ENCODE results near the gene MCF2L2.

DNA sequence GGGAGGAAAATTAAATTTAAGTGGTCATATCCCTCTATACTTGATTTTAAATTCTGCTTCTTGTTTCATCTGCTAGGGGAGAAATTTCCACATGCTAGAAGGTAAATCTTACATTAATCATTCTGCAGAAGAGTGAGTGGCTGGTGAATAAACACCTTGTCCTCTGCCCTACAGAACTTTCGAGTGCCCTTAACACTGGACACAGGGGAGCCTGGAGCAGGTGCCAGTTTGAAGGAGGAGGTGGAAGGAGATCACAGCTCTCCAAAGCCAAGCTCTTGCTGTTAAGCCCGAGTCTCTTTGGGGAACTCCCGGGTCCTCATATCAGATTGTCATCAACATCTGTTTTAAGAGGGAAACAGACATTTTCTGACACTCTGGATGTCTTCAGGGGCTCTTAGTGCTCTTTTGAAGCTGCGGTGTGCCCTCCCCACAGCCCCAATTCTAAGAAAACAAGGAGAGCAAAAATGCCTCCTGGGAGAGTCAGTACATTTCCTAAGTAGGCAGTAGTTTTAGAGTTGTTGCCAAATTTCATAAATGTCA lies 297.2 kb downstream of the MCF2L2 start:
- TF ChIP-seq, protein P1, sequence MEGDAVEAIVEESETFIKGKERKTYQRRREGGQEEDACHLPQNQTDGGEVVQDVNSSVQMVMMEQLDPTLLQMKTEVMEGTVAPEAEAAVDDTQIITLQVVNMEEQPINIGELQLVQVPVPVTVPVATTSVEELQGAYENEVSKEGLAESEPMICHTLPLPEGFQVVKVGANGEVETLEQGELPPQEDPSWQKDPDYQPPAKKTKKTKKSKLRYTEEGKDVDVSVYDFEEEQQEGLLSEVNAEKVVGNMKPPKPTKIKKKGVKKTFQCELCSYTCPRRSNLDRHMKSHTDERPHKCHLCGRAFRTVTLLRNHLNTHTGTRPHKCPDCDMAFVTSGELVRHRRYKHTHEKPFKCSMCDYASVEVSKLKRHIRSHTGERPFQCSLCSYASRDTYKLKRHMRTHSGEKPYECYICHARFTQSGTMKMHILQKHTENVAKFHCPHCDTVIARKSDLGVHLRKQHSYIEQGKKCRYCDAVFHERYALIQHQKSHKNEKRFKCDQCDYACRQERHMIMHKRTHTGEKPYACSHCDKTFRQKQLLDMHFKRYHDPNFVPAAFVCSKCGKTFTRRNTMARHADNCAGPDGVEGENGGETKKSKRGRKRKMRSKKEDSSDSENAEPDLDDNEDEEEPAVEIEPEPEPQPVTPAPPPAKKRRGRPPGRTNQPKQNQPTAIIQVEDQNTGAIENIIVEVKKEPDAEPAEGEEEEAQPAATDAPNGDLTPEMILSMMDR (IDR thresholded peaks at IDR 0.05) = no peak
- no peak for TF ChIP-seq POLR2A (IDR thresholded peaks at IDR 0.05)
